OCI-LY3 (cell line): ENCODE results near the gene FKBP5.

ENCODE experiments used
- CTCF ChIP-seq: fragments of 200-600, 300-600 bp; sonication (generic); IDR thresholded peaks from 2 replicates; pipeline ENCODE4 v1.5.1; 2014; ENCODE audit warnings: antibody characterized with exemption, low read length, low read depth
- EZH2phosphoT487 ChIP-seq: fragments of 200-600 bp; shearing (Covaris generic); IDR thresholded peaks from 2 replicates; pipeline ENCODE4 v1.6.1; 2018; ENCODE audit warnings: antibody characterized with exemption, mixed run types, low read depth

GRCh38 chr6:35553315-35553714 lies 135.4 kb downstream of the FKBP5 start:
- TF ChIP-seq CTCF: no peak
- no peak for TF ChIP-seq EZH2phosphoT487
